HG03108 (cell line): Measurements from ENCODE around the gene CSNK2A1.
"Not testable (repeated sequence)": the region's sequence is repeated elsewhere in the genome, so short reads cannot be mapped to it uniquely, and the experiment has no call there.

ENCODE experiments used
- ATAC-seq: cut with Tn5 transposase; IDR thresholded peaks from one replicate; pipeline ENCODE4 v1.9.1; 2021; ENCODE audit warnings: moderate library complexity; ENCODE audit not compliant: unreplicated experiment

The CSNK2A1 gene

GRCh38 chr20:543369-544152 is at the start of gene CSNK2A1:
Gene CSNK2A1 (minus strand): TSS chr20:543790. CDS start chr20:508551, 35,239 bp downstream.
- peak; percentile 97 for ATAC-seq

DNA sequence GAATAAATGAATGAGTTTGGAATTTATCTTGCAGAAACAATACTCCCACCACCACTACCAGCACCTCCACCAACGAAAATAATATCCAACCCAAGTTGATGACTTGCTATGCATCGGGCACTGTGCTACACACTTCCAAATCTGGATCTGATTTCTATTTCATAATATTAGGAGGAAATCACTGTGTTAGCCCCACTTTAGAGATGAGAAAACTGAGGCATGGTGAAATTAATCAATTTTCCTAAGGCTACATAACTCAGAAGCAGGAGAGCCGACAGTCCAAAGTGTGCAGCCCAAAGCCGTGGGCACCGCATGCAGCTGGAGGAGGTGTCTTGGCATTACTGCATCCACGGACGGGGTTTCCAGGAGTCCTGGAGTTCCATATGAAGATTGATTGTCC is 48.9 kb upstream of the CSNK2A1 start:
- no peak for ATAC-seq

DNA sequence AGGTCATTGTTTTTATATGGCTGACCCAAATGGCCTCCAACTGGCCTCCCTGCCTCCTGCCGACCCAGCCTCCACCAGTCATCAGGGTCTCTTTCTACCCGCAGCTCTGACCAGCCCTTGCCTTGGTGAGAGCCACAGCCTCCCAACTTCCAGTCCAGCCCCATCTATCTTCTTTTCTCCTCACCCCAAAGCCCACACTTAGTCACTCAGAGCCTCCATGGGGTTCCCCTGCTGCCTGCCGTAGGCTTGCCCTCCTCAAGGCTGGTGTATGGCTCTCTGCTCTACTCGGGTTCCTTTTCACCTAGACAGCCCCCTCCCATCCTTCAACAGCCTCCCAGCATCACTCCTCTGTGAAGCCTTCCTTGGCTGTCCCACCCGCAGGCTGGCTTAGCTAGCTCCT is 48.4 kb upstream of the CSNK2A1 start:
- no peak for ATAC-seq

- ATAC-seq: peak; percentile 64
Measured at GRCh38 chr20:588932-589672, 45.5 kb upstream of the CSNK2A1 start.

GRCh38 chr20:588476-588875 is 44.9 kb upstream of the CSNK2A1 start:
- ATAC-seq: no peak

DNA sequence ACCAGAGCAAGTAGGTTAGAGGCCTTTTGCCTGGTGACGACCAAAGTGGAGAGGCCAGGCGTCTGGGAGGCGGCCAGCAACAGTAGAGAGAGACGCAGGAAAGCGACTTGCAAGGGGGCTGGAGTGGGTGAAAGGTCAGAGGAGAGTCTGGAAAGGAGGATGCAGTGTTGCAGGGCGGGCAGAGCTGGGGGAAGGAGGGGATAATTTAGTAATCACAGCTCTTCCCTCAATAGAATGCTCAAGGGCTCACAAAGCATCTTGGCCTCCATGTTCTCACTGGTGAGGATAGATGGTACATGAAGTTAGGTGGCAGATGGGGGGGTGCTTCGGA is 41.3 kb upstream of the CSNK2A1 start:
- ATAC-seq: no peak

DNA sequence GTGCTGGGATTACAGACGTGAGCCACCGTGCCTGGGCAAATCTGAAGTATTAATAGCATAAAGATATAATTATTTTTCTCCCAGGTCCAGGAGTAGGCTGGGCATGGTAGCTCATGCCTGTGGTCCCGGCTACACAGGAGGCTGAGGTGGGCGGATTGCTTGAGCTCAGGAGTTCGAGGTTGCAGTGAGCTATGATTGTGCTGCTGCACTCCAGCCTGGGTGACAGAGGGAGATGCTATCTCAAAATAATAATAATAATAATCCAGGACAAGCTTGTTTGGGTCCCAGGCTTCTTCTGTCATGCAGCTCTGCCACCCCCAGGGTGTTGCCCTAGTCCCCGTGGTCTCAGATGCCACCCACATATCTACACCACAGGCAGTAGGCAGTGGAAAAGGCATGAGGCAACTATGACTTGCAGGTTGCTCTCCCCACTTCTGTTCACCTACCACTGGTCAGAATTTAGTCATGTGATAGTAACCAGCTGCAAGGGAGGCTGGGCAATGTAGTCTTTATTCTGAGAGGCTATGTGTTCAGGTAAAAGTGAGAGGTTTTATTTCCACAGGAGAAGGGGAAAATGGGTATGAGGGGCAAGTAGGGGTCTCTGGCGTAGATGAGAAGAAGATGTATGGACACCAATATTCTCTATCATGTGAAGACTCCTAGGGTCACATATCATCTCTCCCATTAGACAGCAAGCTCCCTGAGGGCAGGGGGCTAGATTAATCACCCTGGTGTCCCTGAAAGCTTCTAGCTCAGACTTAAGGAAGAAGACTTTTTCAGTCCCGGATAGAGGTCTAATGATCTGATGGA is 40.8 kb upstream of the CSNK2A1 start:
- no peak for ATAC-seq

- no peak for ATAC-seq
Measured at GRCh38 chr20:582204-582603, 38.6 kb upstream of the CSNK2A1 start.

DNA sequence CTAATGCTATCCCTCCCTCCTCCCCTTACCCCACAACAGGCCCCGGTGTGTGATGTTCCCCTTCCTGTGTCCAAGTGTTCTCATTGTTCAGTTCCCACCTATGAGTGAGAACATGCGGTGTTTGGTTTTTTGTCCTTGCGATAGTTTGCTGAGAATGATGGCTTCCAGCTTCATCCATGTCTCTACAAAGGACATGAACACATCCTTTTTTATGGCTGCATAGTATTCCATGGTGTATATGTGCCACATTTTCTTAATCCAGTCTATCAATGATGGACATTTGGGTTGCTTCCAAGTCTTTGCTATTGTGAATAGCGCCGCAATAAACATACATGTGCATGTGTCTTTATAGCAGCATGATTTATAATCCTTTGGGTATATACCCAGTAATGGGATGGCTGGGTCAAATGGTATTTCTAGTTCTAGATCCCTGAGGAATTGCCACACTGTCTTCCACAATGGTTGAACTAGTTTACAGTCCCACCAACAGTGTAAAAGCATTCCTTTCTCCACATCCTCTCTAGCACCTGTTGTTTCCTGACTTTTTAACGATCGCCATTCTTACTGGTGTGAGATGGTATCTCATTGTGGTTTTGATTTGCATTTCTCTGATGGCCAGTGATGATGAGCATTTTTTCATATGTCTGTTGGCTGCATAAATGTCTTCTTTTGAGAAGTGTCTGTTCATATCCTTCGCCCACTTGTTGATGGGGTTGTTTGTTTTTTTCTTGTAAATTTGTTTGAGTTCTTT is 35.5 kb upstream of the CSNK2A1 start:
- ATAC-seq: not testable (repeated sequence)

DNA sequence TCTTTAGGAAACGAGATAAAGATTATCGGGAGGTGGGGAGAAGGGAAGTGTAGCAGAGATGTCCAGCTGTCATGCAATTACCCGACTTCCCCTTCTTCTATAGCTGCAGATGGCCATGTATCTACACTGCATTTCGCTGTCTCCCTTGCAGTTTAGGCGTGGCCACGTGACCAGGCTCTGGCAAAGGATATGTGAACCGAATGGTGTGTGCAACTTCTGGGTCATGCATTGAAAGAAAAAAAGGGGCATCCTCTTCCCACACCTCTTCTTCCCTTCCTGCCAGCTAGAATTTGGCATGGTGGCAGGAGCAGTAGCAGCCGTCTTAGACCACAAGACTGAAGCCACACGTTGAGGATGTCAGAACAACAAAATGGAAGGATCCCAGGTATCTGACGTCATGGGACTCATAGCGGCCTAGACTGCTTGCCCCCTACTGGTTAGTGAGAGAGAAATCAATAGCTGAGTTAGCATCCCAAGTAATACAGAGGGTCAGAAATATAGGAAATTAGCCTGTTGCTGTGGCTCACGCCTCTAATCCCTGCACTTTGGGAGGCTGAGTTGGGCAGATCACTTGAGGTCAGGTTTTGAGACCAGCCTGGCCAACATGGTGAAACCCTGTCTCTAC is 33.7 kb upstream of the CSNK2A1 start:
- no peak for ATAC-seq

- ATAC-seq: no peak
Measured at GRCh38 chr20:576156-576555, 32.6 kb upstream of the CSNK2A1 start.

DNA sequence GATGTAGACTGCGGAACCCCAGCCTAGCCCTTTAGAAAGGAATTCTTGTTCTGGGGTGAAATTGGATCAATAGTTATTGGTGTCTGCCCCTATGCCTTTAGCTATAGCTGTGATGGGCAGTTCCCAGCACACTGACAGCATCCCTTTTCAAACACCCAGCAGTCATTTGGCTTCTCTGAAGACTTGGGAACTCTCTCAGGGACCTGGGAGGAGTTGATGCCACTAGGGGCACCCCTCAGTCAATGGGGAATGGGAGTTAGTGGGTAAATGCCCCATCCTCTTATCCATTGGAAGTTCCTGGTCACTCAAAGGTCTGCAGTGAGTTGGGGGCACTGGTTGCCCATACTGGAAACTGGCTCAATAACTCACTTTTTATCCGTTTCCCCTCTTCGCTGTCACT is 31.6 kb upstream of the CSNK2A1 start:
- no peak for ATAC-seq

- ATAC-seq: no peak
Measured at GRCh38 chr20:574297-574942, 30.8 kb upstream of the CSNK2A1 start.

DNA sequence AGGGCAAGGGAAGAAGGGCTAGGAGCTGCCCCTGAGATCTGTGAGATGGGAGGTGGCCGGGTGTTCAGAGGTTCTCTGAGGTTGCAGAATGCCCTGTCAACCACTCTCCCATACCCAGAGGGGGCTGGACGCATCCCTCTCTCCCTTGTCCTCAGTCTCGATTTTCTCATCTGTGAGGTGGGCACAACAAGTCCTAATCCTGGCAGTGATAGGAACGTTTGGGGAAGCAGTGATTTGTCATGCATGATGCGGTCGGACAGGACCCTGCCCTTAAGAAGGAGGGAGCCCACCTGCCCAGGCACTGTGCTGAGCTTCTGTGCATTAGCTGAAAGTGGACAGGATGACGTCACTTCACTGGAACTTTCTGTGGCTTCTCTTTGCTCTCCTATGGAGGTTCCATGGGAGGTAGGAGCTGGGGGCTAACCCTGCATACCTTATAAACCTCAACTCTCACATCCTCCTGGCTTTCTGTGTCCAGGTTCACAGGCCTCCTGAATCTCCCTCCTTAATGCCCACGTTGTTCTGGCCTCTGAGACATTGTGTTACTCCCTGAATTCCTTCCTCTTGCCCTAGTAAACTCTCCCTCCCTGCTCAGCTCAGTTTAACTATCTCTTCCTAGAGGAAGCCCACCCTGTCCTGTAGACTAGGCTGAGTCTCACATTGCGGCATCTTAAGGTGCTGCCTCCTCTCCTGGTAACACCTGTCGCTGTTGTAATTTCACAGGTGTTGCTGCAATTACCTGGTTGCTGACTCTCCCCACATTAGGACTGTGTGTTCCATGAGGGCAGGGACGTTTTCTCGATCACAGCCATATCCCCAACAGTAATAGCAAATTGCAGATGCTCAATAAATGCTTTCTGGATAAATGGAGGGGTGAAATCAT is 30.1 kb upstream of the CSNK2A1 start:
- ATAC-seq: no peak

GRCh38 chr20:572727-573126 is 29.1 kb upstream of the CSNK2A1 start:
- ATAC-seq: no peak

DNA sequence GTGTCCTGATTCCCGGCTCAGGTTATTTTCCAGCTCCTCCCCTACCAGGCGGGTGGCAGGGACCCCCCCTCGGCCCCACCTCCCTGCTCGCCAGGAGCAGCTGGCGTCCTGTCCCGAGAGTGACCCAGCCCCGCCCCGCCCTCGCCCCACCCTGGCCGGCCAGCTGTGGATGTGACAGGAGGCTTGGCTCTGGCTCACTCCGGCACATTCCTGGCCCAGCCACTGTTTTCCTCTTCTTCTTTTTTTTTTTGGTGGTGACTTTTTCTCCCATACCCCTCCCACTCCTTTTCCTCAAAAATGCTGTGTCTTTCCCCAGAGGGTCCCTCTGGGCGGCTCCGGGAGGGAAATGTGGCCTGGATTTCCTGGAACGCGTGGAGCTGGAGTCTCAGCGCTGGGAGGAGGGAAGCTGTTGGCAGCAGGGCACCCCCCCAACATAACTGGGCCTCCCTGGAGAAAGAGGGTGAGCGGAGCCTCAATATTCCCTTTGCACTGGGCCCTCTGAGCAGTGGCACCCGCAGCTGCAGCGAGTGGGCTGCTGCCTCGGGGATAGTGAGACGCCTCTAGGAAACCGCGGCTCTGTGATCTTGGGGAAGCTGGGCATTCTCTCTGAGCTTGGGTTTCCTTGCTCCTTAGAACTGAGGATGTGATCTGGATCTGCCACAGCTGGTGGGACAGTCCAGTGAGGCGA is 28.3 kb upstream of the CSNK2A1 start:
- ATAC-seq: no peak

DNA sequence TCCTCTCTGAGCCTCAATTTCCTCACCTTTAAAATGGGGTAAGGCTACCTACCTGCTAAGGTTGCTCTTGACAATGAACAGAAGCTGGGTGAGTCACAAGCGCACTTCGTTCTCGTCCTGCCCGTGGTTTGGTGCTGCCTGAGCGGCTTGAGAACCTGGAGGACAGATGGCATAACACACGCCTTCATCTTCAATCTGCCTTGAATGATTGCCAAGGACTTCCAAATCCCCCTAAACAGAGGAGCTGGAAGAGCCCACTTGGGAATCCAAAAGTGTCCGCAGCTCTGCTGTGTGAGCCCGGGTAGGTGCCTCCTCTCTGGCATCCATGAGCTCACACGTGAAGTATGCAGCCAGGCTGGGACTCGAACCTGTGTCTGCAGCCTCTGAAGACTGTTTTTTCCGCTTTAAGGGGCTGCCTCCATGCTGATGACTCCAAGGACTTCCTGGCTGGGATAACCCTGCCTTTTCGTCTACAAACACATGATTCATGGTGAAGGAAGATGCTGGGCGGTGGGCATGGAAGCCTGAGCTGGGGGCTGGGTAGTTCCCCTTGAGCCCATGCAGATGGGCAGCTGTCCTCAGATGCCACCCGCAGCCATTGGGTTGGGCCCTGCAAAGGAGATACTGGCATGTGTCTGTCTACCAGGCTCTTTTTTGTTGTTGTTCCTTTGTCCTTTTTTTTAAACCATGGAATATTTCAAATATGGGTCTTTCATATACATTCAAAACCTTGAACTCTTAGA is 25.3 kb upstream of the CSNK2A1 start:
- no peak for ATAC-seq
